ENCODE results near the gene GRM1.

Gene GRM1

DNA sequence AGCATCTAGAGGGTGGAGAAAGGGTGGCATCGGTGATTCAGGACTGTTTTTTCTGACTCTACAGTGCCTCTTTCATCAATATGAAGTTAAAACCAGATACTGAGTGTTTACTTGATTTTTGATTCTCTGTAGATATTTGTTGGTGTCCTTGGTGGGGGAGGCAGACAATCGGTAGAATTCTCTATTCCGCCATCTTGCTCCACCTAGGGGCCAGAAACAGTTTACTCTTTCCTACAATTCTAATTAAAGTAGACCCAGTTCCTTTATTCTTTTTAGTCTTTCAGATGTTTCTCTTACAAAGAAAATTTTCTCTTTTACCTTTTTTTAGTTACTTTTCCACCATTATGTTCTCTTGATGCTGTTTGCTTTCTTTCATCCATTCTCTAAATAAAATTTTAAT is 352.6 kb downstream of the GRM1 start:
- DNase-seq (ENCODE audit: low read depth in 1 of 2, low spot score in 1 of 2): no peak
- Histone ChIP-seq H3K27ac (replicated peaks) (no peak overlapping the region), H3K27me3 (ENCODE audit: insufficient read depth, poor library complexity, severe bottlenecking) (no peaks in the 10 kb centered on the region), H3K4me3 (replicated peaks; ENCODE audit: insufficient read depth, low read length) (no peak overlapping the region)
- TF ChIP-seq GABPA (IDR thresholded peaks at IDR 0.05; ENCODE audit: low read depth) (no peak), POLR2AphosphoS5 (IDR thresholded peaks at IDR 0.05; ENCODE audit: low read depth) (no peak), SPI1 (IDR thresholded peaks at IDR 0.05; ENCODE audit: borderline replicate concordance, low read depth) (no peak)
- TF ChIP-seq, protein P1, sequence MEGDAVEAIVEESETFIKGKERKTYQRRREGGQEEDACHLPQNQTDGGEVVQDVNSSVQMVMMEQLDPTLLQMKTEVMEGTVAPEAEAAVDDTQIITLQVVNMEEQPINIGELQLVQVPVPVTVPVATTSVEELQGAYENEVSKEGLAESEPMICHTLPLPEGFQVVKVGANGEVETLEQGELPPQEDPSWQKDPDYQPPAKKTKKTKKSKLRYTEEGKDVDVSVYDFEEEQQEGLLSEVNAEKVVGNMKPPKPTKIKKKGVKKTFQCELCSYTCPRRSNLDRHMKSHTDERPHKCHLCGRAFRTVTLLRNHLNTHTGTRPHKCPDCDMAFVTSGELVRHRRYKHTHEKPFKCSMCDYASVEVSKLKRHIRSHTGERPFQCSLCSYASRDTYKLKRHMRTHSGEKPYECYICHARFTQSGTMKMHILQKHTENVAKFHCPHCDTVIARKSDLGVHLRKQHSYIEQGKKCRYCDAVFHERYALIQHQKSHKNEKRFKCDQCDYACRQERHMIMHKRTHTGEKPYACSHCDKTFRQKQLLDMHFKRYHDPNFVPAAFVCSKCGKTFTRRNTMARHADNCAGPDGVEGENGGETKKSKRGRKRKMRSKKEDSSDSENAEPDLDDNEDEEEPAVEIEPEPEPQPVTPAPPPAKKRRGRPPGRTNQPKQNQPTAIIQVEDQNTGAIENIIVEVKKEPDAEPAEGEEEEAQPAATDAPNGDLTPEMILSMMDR (IDR thresholded peaks at IDR 0.05; ENCODE audit: insufficient read depth, low read length): no peak
- TF ChIP-seq, protein P2, sequence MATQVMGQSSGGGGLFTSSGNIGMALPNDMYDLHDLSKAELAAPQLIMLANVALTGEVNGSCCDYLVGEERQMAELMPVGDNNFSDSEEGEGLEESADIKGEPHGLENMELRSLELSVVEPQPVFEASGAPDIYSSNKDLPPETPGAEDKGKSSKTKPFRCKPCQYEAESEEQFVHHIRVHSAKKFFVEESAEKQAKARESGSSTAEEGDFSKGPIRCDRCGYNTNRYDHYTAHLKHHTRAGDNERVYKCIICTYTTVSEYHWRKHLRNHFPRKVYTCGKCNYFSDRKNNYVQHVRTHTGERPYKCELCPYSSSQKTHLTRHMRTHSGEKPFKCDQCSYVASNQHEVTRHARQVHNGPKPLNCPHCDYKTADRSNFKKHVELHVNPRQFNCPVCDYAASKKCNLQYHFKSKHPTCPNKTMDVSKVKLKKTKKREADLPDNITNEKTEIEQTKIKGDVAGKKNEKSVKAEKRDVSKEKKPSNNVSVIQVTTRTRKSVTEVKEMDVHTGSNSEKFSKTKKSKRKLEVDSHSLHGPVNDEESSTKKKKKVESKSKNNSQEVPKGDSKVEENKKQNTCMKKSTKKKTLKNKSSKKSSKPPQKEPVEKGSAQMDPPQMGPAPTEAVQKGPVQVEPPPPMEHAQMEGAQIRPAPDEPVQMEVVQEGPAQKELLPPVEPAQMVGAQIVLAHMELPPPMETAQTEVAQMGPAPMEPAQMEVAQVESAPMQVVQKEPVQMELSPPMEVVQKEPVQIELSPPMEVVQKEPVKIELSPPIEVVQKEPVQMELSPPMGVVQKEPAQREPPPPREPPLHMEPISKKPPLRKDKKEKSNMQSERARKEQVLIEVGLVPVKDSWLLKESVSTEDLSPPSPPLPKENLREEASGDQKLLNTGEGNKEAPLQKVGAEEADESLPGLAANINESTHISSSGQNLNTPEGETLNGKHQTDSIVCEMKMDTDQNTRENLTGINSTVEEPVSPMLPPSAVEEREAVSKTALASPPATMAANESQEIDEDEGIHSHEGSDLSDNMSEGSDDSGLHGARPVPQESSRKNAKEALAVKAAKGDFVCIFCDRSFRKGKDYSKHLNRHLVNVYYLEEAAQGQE (IDR thresholded peaks at IDR 0.05; ENCODE audit: insufficient replicate concordance, low read depth): no peak

DNA sequence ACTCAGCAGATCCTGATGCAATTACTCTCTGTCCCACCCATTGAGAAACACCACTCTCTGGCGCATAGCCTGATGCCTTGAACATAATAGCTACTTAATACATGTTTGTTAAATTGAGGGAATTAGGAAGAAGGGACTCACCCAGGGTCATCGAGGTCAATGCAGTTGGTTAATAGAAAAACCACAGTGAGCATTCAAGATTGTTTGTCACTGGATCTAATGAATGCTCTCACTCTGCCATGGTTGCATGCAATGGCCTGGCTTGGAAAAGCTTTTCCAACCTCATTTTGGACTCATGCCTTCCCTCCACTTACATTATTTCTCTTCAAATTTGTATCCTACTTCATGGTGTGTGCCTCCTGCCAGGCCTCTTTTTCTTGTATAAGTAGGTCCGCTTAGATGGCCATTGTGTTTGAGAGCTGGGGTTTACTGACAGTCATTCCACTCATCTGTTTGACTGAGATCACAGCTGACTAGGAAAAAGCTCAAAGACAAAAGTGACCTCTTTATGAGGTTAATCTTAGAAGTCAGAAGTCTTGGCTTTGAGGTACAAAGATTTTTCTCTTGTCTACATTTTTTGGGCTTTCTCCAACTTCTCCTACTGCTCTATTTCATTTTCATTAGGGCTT is 360.0 kb downstream of the GRM1 start:
- no peak for DNase-seq (ENCODE audit: low read depth in 1 of 2, low spot score in 1 of 2)
- no peak overlapping the region for H3K4me3 ChIP-seq (replicated peaks; ENCODE audit: insufficient read depth, low read length)
- no peak overlapping the region for H3K27ac ChIP-seq (replicated peaks)
- no peak for TF ChIP-seq POLR2AphosphoS5 (IDR thresholded peaks at IDR 0.05; ENCODE audit: low read depth)
- TF ChIP-seq, protein P1 (IDR thresholded peaks at IDR 0.05; ENCODE audit: insufficient read depth, low read length): no peak
- TF ChIP-seq, protein P2 (IDR thresholded peaks at IDR 0.05; ENCODE audit: insufficient replicate concordance, low read depth): no peak
- no peak for TF ChIP-seq SPI1 (IDR thresholded peaks at IDR 0.05; ENCODE audit: borderline replicate concordance, low read depth)
- TF ChIP-seq GABPA (IDR thresholded peaks at IDR 0.05; ENCODE audit: low read depth): no peak
- no peaks in the 10 kb centered on the region for H3K27me3 ChIP-seq (ENCODE audit: insufficient read depth, poor library complexity, severe bottlenecking)

DNA sequence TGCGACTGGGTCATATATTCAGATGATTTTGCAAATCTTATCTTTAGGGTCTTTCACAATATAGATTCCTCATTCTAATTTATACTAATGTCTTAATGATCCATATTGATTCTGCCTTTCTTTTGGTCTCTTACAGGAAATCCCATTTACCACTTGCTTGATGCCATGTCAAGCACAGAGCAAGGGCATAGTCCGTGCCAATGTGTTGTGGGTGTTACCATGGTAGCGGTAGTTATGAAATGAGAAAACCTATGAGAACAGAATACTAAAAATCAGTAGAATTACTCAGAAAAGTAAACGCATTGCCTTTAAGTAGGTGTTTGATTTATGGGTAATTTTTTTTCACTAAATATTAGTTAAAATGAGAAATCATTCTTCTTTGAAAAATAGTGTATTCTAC is 360.9 kb downstream of the GRM1 start:
- no peak overlapping the region for H3K27ac ChIP-seq (replicated peaks)
- TF ChIP-seq, protein P2 (IDR thresholded peaks at IDR 0.05; ENCODE audit: insufficient replicate concordance, low read depth): no peak
- TF ChIP-seq SPI1 (IDR thresholded peaks at IDR 0.05; ENCODE audit: borderline replicate concordance, low read depth) (no peak), GABPA (IDR thresholded peaks at IDR 0.05; ENCODE audit: low read depth) (no peak), POLR2AphosphoS5 (IDR thresholded peaks at IDR 0.05; ENCODE audit: low read depth) (no peak)
- TF ChIP-seq, protein P1 (IDR thresholded peaks at IDR 0.05; ENCODE audit: insufficient read depth, low read length): no peak
- DNase-seq (ENCODE audit: low read depth in 1 of 2, low spot score in 1 of 2): no peak
- no peak overlapping the region for H3K4me3 ChIP-seq (replicated peaks; ENCODE audit: insufficient read depth, low read length)
- H3K27me3 ChIP-seq (ENCODE audit: insufficient read depth, poor library complexity, severe bottlenecking): no peaks in the 10 kb centered on the region

All from HL-60 (cell line).